Activated T-helper 1 cell treated with Interleukin-2 at 50 U/mL for 16 hours (primary cell): ENCODE data around the gene ARGLU1.

ENCODE experiments used
- DNase-seq: peaks from one replicate; pipeline ENCODE4 v3.0.0-alpha.2; 2020; ENCODE audit warnings: low read depth

The ARGLU1 gene

DNA sequence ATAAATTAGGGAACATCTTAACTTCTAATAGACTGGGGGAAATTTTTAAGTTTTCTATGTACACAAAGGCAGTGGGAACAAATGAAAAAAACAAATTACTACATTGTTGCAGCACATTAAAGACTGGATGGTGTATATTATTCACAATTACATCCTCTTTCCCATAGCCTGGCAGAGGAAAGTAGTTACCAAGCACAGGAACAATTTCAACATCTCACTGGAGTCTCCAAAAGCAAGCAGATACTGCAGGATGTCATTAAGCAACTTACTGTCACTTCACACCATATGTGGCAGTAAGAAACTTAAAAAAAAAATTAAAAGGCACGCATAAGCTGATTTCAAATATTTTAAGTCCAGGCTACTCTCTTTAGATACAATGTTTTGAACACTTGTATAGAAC is 26.1 kb downstream of the ARGLU1 start:
- DNase-seq: no peak

DNA sequence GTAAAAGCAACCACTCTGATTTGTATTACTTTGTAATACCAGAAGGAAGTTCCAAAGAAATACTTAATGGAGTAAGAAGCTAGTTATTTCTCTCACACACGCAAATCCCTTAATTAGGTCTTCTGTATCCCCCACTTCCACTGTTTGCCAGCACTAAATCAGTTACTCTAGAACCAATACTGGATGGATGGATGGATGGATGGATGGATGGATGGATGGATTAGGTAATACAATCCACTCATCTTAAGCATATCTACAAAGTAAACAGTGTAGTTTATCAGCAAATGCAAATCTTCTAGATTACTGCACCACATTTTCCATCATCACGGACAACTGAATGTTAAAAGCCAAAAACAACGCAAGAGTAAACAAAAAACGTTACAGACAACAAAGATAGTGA is 27.3 kb downstream of the ARGLU1 start:
- no peak for DNase-seq

DNA sequence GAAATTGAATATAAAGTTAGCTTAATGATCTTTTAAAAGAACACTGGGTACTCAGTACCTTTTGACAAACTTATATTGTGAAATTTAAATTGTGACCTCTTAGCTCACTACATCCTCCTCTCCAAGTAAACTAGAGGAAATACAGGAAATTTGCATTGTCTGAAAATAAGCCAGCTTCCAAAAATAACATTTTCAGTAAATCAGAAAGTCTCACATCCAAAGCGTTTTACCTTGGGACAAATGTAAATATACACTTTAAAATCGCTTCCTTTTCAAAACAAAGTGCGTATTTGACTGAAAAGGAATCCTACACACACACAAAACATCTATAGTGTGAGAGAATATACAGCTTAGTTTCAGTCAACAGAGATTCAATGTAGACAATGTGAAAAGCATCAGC is 30.4 kb downstream of the ARGLU1 start:
- DNase-seq: no peak

DNA sequence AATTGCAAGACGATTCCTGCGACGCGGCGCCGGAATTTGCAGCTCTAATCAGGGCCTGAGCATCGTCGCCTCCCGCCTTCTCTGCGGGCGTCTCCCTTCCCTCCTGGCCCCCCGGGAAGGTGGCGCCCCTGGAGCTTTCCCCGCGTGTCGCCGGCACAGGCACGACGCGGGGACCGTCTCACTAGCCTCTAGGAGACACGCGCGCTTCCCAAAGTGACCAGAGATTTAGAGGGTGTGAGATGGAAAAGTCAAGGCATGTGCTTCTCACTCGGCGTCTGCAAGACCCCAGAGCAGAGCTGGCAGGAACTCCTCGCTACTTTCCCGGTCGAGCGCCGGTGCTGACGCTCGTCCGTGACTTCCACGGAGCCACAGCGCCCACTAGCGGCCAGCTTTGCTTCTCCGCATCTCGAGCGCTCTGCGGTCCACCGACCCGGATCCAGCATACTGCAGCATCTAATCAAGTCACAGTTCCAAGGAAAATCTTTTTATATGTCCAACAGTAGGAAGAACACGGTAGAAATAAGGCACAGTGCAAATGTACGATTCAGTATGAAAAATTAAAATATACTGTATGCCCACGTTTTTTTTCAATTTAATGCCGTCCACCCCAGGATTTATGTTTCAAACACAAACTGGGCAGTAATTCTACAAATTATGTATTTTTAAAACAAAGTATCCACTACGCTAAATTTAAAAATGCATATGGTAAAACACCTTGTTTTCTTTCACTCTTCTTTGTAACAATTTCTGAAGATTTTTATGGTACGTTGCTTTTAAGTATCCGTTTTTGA is 31.5 kb downstream of the ARGLU1 start:
- peak; percentile 76 for DNase-seq

DNA sequence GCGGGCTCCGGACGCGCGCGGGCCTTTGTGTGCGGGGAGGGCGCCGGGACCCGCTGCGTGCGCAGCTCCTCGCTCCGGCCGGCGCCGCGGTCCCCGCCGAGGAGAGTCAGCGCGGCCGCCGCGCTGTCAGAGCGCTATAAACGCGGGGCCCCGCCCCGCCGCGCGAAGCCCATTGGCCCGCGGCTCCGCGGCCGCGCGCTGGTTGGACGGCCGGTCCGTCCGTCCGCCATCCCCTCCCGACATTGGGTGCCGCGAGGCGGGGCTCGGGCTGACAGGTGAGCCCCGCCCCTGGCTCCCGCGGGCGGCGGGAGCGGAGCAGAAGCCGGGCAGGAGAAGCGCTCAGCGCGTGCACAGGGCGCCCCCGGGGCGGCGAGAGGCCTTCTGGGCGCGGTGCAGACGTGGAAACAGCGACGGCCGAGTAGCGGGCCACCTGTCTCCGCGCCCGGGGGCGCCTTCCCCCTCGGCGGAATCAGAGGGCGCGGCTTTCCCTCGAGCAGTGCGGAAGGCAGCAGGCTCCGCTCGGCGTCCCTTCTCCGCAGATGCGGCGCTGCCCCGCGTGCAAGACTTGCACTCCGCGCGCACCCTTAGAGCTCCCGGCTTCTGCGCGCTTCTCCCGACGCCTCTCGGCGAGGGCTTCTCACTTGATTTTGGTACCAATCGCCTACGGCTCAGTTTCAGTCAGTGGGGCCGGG is 32.2 kb downstream of the ARGLU1 start, which contains the start of gene EFNB2:
Gene EFNB2, minus strand, starts transcription at position 111 of the 692 bp plus-strand sequence. CDS start 698 bp downstream, outside the sequence.
- peak; percentile 81 for DNase-seq

DNA sequence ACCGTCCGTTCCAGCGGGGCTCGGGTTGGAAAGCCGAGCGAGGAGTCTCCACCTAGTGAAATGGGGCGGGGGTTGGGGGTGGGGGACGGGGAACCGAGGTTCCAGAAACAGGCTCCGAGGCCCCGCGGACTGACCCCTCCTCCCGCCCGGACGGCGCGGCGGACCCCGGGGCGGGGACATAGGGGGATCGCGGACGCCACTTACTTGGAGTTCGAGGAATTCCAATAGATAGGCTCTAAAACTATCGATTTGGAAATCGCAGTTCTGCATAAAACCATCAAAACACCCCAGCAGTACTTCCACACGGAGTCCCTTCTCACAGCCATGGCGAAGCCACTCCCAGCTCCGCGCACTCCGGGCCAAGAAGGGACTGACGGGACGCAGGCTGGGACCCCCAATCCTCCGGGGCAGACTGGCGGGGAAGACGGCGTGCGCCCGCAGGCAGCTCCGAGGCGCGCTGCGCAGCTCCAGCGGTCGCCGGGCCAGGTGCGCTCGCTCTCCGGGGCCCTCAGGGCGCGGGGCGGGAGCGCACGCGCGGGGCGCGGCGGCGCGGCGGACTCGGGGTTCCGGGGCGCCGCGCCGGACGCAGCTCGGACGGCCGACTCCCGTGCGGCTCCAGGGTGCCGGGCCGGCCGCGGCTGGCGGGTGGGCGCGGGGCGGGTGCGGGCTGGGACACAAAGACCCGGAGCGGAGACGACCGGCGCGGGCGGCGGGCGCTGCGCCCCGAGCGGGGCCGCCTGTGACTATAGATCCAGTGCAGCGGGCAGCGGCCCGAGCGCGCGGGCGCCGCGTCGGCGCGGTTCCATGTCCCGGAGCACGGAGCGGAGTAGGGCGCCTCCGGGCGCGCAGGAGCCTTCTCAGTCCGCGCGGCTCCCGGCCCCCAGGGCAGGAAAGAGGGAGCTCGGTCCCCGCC is 33.0 kb downstream of the ARGLU1 start:
- no peak for DNase-seq

DNA sequence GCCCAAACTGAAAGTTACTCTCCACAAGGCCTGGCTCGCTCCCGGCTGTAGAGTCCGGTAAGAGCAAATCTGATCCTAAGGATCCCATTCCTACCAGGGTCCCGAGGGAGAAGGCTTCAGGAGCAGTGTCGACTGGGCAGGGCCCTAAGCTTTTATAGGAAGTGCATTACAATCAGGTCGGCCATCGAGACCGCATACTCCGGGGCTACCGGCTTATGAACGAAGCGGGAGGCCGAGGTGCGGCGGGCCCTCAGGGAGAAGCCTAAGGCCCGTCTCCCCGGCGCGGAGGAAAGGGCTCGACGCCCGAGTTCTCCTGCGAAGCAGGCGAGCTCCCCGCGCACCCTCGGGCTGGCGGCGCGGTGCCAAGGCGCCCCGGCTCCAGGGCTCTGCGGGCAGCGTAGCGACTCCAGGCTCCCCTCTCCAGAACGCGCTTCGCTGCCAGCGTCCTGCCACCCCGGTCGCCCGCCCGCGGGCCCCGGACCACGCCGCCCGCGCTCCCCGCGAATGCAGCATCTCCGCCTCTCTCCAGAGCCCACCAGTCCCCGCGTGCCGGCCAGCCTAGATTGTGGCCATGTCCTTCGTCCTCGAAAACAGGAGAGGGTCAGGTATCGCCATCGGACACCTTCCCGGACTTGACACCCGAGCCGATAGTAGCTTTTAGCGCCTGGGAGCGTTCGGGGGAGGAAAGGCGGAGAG is 33.8 kb downstream of the ARGLU1 start:
- DNase-seq: no peak

DNA sequence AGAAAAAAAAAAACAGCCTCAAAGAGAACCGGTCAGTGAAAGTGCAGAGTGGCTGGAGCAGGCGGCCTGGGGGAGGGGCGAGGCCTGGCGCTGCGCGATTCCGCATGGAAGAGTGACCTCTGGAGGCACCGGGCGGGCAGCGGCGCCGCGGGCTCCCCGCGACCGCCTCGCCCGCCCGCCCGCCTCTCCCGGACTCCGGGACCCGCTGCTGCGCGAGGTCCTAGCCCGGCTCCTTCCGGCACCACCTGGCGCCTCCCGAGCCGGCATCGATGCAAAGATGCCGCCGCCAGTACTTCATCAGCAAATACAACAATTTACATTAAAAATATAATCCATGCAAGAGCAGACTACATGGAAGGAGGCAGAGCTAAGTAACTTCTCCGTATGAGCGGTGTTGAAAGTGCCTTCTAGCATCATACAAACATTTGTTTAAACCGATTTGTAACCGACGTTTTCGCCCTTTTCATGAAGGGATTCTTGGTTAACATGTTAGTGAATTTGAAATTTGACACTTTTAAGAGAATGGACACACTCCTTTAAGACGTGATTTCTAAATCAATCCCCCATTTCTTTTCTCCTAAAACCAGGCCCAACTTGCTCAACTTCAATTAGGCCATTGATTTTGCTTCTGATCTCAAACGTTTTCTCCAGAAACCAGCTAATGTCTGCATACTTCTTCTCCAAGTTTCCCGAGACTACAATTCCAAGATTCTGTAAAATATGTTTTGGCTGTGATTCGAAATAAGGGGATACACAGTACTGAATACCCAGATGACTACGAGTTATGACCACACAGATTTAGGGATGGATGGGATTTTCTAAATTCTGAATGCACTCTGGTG is 34.6 kb downstream of the ARGLU1 start:
- DNase-seq: no peak

DNA sequence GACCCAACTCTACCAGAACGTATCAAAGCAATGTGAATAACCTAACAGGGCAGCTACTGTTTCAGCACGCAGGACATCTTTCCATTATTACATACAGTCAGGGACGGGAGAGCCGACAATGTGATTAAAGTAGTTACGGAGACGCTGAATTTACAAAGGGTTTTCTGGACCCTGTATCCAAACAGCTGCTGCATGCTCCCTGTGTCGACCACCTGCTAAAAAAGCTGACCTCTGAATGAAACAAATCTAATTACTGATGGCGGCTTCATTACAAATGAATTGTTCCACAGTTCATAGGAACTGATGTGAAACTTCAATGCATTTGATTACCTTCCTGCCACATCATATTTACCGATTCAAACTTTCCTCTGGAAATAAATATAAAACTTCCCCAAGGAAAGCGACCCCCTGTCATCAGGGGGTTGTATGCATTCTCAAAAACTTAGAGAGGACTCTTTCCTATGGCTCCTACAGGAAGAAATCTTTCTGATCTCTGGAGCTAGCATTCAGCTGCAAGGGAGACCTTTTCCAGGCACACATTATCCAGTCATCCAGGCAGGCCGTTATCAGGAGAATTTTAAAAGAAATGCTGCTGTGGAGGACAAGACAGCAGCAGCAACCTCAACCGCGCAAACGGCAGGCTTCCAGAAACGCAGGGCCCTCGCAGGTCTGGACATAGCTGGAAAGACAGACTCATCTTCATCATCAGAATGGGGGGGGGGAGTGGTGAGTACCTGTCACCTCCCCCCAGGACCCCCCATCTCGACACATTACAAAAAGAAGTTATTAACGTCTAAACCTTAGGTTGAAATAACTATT is 35.6 kb downstream of the ARGLU1 start:
- no peak for DNase-seq

DNA sequence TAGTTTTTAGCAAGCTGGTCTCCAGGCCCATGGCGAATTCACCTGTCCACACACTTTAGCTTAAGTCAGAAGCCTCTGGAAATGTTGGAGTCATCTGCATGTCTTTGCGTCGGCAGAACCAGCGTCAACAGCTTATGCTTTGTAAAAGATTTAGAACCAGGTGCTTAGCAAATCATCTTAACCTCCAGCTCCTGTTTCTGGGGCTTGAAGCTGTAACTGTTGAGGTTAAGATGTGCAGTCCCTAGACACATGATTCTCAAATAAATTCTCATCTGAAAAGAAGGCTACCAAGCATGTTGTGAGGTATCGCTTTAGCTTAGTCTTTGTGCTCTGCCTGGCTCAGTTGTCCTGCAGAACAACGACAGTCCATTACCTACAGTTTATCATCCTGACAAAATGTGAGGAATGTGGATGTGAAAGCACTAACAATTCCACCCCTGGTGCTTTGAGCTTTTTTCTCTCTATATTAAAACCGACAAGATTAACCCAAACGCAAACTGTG is 36.9 kb downstream of the ARGLU1 start:
- no peak for DNase-seq

DNA sequence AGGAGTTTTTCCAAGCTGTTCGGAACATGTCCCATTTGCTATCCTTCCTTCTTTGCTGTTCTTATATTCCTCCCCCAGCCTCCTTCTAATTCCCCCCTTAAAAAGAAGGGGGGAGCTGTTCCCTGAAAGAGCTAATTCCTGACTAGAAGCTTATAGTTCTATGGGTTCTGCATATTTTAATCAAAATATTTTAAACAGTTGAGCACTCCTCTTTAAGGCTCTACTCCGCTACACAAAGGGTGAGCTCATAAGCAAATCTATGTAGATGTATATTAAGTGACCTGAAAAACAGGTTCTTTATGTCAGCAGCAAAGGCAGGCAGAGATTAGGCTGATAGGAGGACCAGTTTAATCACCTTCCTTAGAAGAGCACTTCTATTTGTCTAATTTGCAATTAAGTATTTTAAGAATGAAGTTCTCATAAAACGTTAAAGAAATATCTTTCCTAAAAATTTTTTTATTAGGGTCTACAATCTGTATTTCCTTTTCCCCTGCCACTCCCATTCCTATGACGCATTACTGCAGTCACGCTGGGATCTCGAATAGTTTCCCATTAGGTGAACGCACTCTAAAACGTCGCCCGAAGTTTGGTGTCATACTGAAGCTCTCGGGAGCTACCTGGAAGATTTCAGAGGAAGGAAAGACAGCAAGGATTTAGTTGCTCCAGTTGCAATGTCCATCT is 37.6 kb downstream of the ARGLU1 start:
- no peak for DNase-seq

DNA sequence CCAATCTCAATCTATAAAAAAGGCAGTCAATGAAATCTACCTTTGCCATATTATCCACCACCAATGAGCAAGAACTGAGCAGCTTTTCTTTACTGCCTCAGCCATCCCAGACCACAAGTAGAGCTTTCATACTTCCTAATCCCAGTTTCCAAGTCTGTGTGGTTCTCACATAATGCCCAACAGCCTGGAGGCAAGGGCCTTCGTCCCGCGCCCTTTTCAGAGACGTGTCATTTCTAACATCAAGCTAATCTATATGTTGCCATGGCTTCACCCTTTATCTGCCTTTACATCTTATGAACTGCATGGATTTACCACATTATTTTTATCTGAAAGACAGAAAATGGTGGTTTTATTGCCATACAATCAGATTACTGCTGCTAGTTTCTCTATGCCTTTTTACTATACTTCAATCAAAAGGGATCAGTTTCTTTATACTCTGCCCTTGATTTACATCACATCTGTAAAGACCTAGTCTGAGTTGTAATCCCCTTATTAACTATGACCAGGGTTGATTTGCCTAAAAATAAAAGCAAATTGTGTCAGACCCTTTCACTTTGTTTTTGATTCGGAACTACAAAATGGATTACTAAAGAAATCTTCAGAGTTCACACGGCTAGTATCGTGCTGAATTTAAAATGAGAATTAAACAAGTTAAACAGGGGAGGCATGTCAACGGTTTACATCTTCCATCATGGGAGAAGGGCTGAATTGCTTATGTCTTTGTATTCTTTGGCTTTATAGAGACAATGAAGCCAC is 38.3 kb downstream of the ARGLU1 start:
- no peak for DNase-seq

DNA sequence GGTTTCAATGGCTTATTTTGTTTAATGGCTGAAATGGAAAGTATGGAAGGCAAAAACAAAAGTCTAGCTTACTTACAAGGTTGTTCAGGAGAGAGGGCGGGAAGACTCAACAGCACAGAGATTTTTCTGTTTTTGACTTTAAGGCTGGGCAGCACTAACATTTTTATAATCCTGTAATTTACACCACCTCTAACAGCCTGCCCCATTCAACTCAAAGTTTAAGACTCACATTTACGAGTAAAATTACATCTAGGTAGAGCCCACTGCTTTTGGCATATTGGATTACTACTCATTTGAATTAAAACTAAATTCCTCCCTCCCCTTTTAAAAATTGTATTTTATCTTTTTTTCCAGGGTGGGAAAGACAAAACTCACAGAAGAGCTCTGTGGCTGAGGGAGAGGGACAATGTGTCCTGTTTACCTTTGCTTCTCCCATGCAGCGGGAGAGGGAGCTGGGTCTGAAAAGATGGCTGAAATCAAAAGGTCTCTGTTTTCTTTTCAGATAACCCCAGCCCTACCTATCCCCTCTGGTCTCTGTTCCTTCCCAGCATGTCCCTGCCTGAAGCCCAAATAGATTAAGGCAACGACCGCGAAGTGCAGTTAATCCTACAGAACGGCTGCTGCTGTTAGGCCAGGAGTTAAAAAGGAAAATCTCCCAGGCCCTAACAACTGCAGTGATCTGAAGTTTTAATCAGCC is 39.1 kb downstream of the ARGLU1 start:
- no peak for DNase-seq

DNA sequence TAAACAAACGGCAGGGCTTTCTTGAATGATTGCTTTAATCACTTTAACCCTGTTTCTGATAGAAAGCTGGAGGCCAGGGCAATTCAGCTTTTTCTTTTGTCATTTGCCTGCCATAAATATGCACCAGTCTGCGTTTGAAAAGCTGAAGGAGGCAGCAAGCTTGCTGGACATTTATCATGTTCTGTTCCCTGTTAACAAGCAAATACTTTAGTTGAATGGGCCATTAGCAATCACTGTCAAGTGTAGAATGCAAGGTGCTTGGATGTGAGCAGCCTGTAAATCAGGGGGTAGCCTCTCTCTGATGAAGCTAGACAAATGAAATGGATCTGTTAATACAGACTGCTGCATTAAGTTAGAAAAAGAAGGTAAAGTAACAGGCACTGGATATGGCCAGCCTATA is 40.1 kb downstream of the ARGLU1 start:
- no peak for DNase-seq

DNA sequence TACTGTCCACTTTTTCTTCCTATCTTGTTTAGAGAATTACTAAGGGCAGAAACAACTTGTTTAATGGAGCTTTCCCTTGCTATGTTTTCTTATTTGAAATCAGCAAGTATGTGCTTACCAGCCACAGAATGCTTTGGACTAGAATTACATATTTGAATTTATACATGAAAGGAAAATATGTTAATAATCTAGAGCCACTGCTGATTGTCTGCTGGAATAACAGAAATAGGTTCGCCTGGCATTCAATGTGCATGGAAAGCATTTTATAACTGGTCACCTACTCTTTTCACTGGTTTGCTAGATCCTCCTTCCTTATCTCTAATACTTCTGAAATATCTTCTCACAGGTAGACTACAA is 40.5 kb downstream of the ARGLU1 start:
- no peak for DNase-seq

DNA sequence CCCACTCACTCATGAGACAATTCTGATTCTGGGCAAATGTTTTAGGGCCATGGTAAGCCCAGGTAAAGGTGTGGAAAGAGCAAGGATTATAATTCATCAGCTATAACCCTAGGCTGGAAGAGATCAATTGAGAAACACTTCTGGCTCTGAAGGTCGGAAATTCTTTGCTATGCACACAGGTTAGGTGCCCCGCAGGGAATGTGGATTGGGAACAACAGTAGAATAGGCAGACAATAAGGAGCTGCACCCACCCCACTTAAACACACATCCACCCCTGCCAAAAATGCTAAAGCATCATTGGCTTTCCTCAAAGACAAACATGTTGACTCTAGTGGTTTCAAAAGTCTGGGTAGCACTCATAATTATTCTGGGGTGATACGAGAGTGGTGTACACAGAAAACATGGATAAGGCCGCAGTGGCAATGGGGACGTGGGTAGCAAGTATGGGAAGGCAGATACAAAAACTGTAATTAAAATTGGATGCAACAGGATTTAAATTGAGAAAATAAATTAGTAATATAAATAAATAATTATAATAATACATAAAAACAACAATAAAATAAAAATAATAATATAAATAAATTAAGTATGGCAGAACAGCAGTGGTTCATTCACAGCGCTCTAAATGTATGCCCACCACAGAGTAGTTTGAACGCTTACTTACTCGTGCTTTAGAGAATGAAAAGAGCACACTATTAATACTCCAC is 41.0 kb downstream of the ARGLU1 start:
- no peak for DNase-seq

DNA sequence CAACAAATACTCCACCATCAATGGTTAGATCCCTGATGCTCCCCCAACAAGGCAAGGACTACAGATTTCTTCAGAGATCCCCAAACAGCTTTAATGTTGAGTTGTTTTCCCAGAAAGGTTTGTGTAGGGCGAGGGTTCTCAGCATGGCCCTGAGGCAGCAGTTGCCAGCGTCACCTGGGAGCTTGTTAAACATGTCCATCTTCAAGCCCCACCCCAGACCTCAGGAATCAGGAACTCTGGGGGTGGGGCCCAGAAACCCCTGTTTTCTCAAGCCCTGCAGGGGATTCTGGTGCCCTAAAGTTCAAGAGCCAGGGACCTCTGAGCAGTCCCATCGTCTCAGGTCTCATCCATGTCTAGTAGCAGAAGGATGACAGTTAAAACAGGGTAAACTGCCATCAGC is 42.1 kb downstream of the ARGLU1 start:
- no peak for DNase-seq
